ENCODE results near the gene DNTT. TPM values are rescaled to one million over a fixed set of nuclear protein-coding genes. Genes with fewer than 3 reads are reported as not detected.

DNTT gene
- total RNA-seq, 1 donor from 2014 or later: not detected

GRCh38 chr10:96378741-96379140 lies 74.5 kb downstream of the DNTT start:
- DNase-seq: no peak

GRCh38 chr10:96379758-96380157 lies 75.5 kb downstream of the DNTT start:
- DNase-seq: no peak

GRCh38 chr10:96380821-96381220 lies 76.6 kb downstream of the DNTT start:
- DNase-seq: no peak

- DNase-seq: no peak
Measured at GRCh38 chr10:96384506-96384905, 80.3 kb downstream of the DNTT start.

- DNase-seq: no peak
Measured at GRCh38 chr10:96387161-96387560, 82.9 kb downstream of the DNTT start.

GRCh38 chr10:96387601-96388000 lies 83.4 kb downstream of the DNTT start:
- no peak for DNase-seq

Other genes with a start within 250 kb of the DNTT start
- gene ZNF518A, start 174.1 kb upstream of the DNTT start, total RNA-seq: 51.2 TPM
- 2.2 TPM for gene BLNK, start 32.9 kb upstream of the DNTT start, total RNA-seq
- not detected for gene OPALIN, start 54.6 kb downstream of the DNTT start, total RNA-seq
- 6.5 TPM for gene TLL2, start 209.5 kb downstream of the DNTT start, total RNA-seq

Measured in tongue (tissue), 2 donors.